ENCODE results near the gene CLEC20A. TPM values are rescaled to one million over a fixed set of nuclear protein-coding genes. Genes with fewer than 3 reads are reported as not detected.

Gene CLEC20A
- total and polyA plus RNA-seq, 9 donors = 0.04 to 0.16 TPM; not detected in 7

DNA sequence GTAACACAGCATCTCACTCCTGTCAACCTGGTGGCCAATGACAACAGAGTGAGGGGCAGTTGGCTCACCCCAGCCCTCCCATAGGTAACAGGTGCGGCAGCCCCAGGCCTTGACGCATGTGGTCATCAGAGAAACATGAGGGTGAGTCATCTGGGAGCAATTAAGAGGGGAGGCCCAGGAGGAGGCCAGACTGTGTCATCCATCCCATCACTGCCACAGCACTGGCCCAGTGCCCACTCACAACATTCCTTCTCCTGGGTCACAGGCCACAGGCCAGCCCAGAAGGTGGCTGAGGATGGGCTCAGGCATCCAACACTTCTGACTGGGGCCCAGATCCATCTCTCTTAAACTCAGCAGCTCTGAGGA, 33.3 kb upstream of the CLEC20A start:
- 83% methylated on average over 2 of the region's 2 CpGs for WGBS (ENCODE audit: insufficient coverage)
- H3K4me1 ChIP-seq (ENCODE audit: control insufficient read depth, insufficient read depth, low read length) = peaks cover 9% of the 10 kb centered on the region
- no peak overlapping the region for H3K27ac ChIP-seq (ENCODE audit: low read length)
- DNase-seq = peak; percentile 49
- no peaks in the 10 kb centered on the region for H3K36me3 ChIP-seq (ENCODE audit: control insufficient read depth, insufficient read depth, low read length)
- H3K9me3 ChIP-seq (replicated peaks; ENCODE audit: control insufficient read depth, low read depth, low read length) = no peaks in the 10 kb centered on the region
- no peak overlapping the region for H3K4me3 ChIP-seq (ENCODE audit: low read length)
- H3K27me3 ChIP-seq (ENCODE audit: control insufficient read depth, insufficient read depth, low read length) = no peaks in the 10 kb centered on the region

DNA sequence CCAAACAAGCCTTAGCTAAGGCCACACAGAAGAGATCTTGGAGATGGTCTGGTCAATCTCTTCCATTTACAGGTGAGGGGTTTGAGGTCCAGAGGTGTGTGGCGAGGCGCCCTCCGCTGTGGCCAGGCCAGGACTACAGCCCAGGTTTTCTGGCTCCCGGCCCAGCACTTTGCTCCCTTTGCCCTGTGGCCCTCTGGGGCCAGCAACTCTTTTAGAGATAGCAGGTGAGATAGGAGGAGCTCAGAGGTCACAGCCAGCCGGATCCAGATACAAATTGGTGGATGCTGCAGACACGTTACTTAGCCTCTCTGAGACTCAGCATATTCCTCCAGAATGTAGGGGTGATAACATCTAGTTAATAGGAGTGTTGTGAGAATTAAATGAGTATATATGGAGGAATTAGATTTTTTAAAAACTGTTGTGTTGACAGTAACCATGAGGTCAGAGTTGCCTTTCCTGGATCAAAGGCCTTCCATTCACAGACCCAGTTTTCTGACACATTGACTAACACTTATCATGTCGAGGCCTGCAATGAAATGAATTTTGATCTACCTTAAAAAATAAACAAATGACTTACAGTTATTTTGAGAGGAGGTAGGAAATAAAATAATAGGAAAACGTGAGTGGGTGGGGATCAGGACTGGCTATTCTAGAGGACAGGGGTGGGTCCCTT, 32.7 kb upstream of the CLEC20A start:
- no peaks in the 10 kb centered on the region for H3K36me3 ChIP-seq (ENCODE audit: control insufficient read depth, insufficient read depth, low read length)
- H3K27me3 ChIP-seq (ENCODE audit: control insufficient read depth, insufficient read depth, low read length) = no peaks in the 10 kb centered on the region
- no peak overlapping the region for H3K4me3 ChIP-seq (ENCODE audit: low read length)
- no peak overlapping the region for H3K27ac ChIP-seq (ENCODE audit: low read length)
- peaks cover 9% of the 10 kb centered on the region for H3K4me1 ChIP-seq (ENCODE audit: control insufficient read depth, insufficient read depth, low read length)
- H3K9me3 ChIP-seq (replicated peaks; ENCODE audit: control insufficient read depth, low read depth, low read length) = no peaks in the 10 kb centered on the region
- 80% methylated on average over 3 of the region's 8 CpGs for WGBS (ENCODE audit: insufficient coverage)
- no peak for DNase-seq

DNA sequence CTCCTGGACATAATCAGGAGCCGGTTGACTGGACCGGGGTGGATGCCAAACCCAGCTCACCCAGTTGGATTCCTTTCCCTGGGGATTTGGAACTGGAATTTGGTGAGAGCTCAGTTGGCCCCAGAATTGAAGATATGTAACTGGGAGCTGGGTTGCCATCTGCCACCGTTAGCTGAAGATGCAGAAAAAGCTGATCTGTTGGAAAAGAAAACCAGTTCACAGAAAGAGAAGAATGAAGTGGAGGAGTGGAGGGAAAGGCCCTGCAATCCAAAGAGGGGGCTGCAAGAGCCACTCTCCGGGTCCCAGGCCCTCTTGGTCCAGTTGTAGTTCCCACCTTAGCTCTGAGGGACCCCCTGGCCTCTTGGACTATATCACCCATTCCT, 32.2 kb upstream of the CLEC20A start:
- Histone ChIP-seq H3K4me1 (ENCODE audit: control insufficient read depth, insufficient read depth, low read length) (peaks cover 9% of the 10 kb centered on the region), H3K27ac (ENCODE audit: low read length) (no peak overlapping the region), H3K4me3 (ENCODE audit: low read length) (no peak overlapping the region), H3K27me3 (ENCODE audit: control insufficient read depth, insufficient read depth, low read length) (no peaks in the 10 kb centered on the region), H3K9me3 (replicated peaks; ENCODE audit: control insufficient read depth, low read depth, low read length) (no peaks in the 10 kb centered on the region), H3K36me3 (ENCODE audit: control insufficient read depth, insufficient read depth, low read length) (no peaks in the 10 kb centered on the region)
- no peak for DNase-seq
- WGBS (ENCODE audit: insufficient coverage) = 76% methylated on average over 4 of the region's 4 CpGs

DNA sequence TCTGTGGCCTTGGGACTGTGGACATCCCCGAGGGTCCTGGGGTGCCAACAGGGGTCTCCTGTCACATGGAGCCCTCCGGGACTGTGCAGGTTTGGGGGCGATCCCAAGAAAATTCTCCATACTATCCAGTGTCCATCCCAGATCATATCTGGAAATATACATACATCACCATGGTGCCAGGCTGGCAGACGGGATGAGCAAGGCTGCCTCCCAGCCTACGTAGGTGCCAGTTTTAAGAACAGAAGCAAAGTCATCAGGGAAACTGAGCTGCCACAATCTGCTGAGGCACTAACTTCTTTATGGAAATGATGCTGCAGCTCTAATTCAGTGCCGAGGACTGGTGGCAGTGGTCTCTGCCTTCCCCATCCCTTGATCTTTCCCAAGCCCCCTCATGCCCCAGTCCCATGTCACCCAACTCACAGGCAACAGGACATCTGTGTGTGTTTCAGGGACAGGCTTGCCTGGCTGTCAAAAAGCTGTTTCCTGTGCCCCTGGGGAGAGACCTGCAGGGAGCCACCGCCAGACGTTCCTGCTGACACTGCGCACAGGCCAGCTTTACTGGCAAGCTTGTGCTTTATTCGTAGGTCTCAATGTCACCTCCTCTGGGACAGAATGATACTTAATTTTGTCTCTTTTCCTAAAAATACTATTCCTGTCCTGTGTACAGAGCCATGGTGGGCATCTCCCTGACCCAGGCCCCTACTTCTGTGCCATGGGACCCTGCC, 31.6 kb upstream of the CLEC20A start:
- Histone ChIP-seq H3K4me1 (ENCODE audit: control insufficient read depth, insufficient read depth, low read length) (peaks cover 9% of the 10 kb centered on the region), H3K36me3 (ENCODE audit: control insufficient read depth, insufficient read depth, low read length) (no peaks in the 10 kb centered on the region), H3K27me3 (ENCODE audit: control insufficient read depth, insufficient read depth, low read length) (no peaks in the 10 kb centered on the region), H3K9me3 (replicated peaks; ENCODE audit: control insufficient read depth, low read depth, low read length) (no peaks in the 10 kb centered on the region), H3K27ac (ENCODE audit: low read length) (no peak overlapping the region), H3K4me3 (ENCODE audit: low read length) (no peak overlapping the region)
- DNase-seq = no peak
- 77% methylated on average over 10 of the region's 10 CpGs for WGBS (ENCODE audit: insufficient coverage)

DNA sequence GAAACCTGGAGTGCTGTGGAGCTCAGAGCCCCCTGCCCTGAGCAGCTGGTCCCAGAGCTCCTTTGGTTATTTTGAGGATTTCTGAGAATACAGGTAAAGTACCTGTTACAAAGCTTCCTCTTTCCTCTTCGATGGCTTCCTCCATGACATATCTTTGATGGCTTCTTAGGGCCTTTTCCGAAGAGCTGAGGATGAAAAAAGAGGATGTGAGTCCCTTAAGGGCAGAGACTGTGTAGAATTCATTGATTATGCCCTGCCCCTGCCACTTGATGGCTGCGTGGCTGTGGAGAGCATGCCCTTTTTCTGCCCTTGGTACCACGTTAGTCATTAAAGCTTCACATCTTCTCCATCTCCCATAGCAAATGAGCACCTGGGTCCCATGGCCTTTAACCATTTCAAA, 30.4 kb upstream of the CLEC20A start:
- 79% methylated on average over 2 of the region's 4 CpGs for WGBS (ENCODE audit: insufficient coverage)
- Histone ChIP-seq H3K27ac (ENCODE audit: low read length) (no peak overlapping the region), H3K9me3 (replicated peaks; ENCODE audit: control insufficient read depth, low read depth, low read length) (no peaks in the 10 kb centered on the region), H3K4me1 (ENCODE audit: control insufficient read depth, insufficient read depth, low read length) (peaks cover 5% of the 10 kb centered on the region), H3K27me3 (ENCODE audit: control insufficient read depth, insufficient read depth, low read length) (no peaks in the 10 kb centered on the region), H3K36me3 (ENCODE audit: control insufficient read depth, insufficient read depth, low read length) (no peaks in the 10 kb centered on the region), H3K4me3 (ENCODE audit: low read length) (no peak overlapping the region)
- no peak for DNase-seq

DNA sequence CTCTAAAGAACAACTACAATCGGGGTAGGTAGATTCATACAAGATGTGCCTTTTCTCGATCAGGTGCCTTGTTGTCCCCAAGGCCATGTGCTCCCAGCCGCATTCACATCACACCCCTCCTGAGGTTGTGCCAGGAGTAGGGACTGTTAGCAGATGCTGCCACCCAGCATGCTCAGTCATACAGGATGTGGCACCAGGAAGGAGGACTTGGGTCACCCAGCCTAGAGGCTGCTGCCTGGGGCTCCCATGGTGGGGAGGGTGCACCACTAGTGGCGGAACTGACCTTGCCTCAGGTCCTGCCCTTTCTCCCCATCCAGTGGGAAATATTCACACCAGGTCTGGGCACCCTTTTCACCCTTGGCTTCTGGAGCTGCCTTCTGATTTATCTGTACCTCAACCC, 24.5 kb upstream of the CLEC20A start:
- no peak overlapping the region for H3K4me3 ChIP-seq (ENCODE audit: low read length)
- no peaks in the 10 kb centered on the region for H3K27me3 ChIP-seq (ENCODE audit: control insufficient read depth, insufficient read depth, low read length)
- WGBS (ENCODE audit: insufficient coverage) = 100% methylated on average over 1 of the region's 4 CpGs
- H3K36me3 ChIP-seq (ENCODE audit: control insufficient read depth, insufficient read depth, low read length) = no peaks in the 10 kb centered on the region
- no peaks in the 10 kb centered on the region for H3K9me3 ChIP-seq (replicated peaks; ENCODE audit: control insufficient read depth, low read depth, low read length)
- DNase-seq = no peak
- H3K4me1 ChIP-seq (ENCODE audit: control insufficient read depth, insufficient read depth, low read length) = no peaks in the 10 kb centered on the region
- no peak overlapping the region for H3K27ac ChIP-seq (ENCODE audit: low read length)

DNA sequence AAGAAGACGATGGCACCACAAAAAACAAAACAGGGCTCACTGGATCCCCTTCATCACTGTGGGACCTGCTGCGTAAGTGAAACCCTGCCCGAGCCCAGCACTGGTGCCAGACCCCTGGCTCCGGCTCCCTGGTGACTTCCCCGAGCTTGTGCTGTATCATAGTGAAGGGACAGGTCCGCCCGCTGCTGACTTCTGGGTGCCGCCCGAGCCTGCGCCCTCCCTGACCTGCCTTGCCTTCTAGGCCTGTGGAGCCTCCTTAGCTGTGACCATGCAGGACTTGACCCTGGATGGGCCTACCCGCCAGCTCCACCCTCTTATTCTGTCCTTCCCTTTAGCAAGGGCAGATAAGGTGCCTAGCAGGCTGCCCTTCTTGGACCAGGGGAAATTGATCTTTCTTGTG, 24.0 kb upstream of the CLEC20A start:
- no peaks in the 10 kb centered on the region for H3K9me3 ChIP-seq (replicated peaks; ENCODE audit: control insufficient read depth, low read depth, low read length)
- no peak overlapping the region for H3K27ac ChIP-seq (ENCODE audit: low read length)
- no peaks in the 10 kb centered on the region for H3K4me1 ChIP-seq (ENCODE audit: control insufficient read depth, insufficient read depth, low read length)
- H3K27me3 ChIP-seq (ENCODE audit: control insufficient read depth, insufficient read depth, low read length) = no peaks in the 10 kb centered on the region
- WGBS (ENCODE audit: insufficient coverage) = 94% methylated on average over 11 of the region's 11 CpGs
- no peak overlapping the region for H3K4me3 ChIP-seq (ENCODE audit: low read length)
- no peaks in the 10 kb centered on the region for H3K36me3 ChIP-seq (ENCODE audit: control insufficient read depth, insufficient read depth, low read length)
- no peak for DNase-seq

DNA sequence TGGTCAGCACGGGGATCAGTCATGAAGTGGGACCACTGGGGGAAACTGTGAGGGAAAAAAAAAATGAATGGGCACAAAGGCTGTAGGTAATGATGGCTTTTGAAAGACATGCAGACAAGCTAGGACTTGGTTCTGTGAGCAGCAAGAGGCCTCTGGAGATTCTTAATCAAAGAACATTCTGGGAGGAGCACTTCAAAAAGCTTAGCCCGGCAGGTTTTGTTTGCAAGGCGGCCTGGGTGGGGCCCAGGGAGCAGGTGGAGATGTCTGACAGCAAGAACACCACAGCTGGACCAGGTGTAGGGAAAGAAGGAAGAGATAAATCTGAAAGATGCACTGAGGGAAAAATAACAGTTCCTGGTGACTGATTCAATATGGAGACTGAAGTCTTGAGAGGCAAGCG, 22.1 kb upstream of the CLEC20A start:
- 87% methylated on average over 4 of the region's 4 CpGs for WGBS (ENCODE audit: insufficient coverage)
- H3K4me3 ChIP-seq (ENCODE audit: low read length) = no peak overlapping the region
- no peaks in the 10 kb centered on the region for H3K36me3 ChIP-seq (ENCODE audit: control insufficient read depth, insufficient read depth, low read length)
- H3K27me3 ChIP-seq (ENCODE audit: control insufficient read depth, insufficient read depth, low read length) = no peaks in the 10 kb centered on the region
- no peak for DNase-seq
- peaks cover 2% of the 10 kb centered on the region for H3K4me1 ChIP-seq (ENCODE audit: control insufficient read depth, insufficient read depth, low read length)
- H3K9me3 ChIP-seq (replicated peaks; ENCODE audit: control insufficient read depth, low read depth, low read length) = no peaks in the 10 kb centered on the region
- no peak overlapping the region for H3K27ac ChIP-seq (ENCODE audit: low read length)

DNA sequence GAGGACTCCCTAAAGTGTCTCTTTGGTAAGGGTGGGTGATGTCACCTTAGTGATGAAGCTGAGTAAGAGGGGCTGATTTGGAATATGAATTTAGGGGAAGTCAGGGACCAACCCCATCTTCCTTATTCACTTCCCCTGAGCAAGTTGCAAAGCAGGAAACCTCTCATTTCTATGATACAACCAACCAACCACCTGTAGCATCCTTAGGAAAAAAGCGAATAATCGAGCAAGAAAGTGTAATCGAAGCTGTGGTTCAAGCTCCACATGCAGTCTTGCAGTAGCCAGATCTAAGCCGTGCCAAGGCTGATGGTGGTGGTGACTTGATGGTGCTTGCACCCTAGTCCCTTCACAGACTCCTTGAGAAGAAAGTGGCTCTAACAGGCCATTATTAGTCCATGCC, 19.3 kb upstream of the CLEC20A start:
- no peak overlapping the region for H3K4me3 ChIP-seq (ENCODE audit: low read length)
- DNase-seq = no peak
- H3K27me3 ChIP-seq (ENCODE audit: control insufficient read depth, insufficient read depth, low read length) = no peaks in the 10 kb centered on the region
- H3K36me3 ChIP-seq (ENCODE audit: control insufficient read depth, insufficient read depth, low read length) = no peaks in the 10 kb centered on the region
- H3K9me3 ChIP-seq (replicated peaks; ENCODE audit: control insufficient read depth, low read depth, low read length) = no peaks in the 10 kb centered on the region
- H3K4me1 ChIP-seq (ENCODE audit: control insufficient read depth, insufficient read depth, low read length) = peaks cover 11% of the 10 kb centered on the region
- 100% methylated on average over 1 of the region's 4 CpGs for WGBS (ENCODE audit: insufficient coverage)
- no peak overlapping the region for H3K27ac ChIP-seq (ENCODE audit: low read length)

DNA sequence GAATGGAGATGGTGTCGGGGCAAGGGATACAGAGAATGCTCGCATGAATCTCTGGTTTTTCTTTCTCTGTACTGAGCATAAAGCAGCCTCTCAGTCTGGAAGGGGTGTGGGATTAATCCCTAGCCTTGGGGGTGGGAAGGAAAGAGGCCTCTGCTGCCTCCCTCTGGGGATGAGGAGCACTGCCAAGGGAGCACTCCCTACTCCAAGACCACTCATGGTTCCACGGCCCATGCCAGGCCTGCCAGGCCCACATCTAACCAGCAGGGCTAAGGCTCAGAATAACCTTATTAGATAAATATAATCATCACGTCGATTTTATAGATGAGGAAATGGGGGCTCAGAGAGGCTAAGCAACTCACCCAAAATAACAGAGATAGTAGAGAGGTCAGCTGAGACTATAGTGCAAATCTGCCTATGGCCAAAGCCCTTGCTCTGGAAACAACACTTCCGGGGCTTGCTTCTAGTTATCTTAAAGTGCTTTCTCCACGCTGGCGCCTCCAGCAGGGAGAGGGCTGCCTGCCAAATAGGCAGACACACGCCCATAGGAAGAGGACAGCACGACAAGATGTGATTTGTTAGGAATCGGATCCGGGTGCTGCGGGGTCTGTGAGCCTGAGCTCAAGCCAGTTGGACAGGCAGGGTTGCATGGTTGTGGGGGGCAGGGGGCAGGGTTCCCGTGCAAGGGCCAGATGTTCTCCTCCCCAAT, 16.7 kb upstream of the CLEC20A start:
- H3K27me3 ChIP-seq (ENCODE audit: control insufficient read depth, insufficient read depth, low read length) = no peaks in the 10 kb centered on the region
- peak; percentile 44 for DNase-seq
- 32% methylated on average over 11 of the region's 14 CpGs for WGBS (ENCODE audit: insufficient coverage)
- no peak overlapping the region for H3K4me3 ChIP-seq (ENCODE audit: low read length)
- no peak overlapping the region for H3K27ac ChIP-seq (ENCODE audit: low read length)
- no peaks in the 10 kb centered on the region for H3K9me3 ChIP-seq (replicated peaks; ENCODE audit: control insufficient read depth, low read depth, low read length)
- no peaks in the 10 kb centered on the region for H3K36me3 ChIP-seq (ENCODE audit: control insufficient read depth, insufficient read depth, low read length)
- H3K4me1 ChIP-seq (ENCODE audit: control insufficient read depth, insufficient read depth, low read length) = peaks cover 11% of the 10 kb centered on the region

All from muscle of leg (tissue), 11 donors.